Immature natural killer cell (primary cell): ENCODE data around the gene NXPH4. TPM values are rescaled to one million over a fixed set of nuclear protein-coding genes. Genes with fewer than 3 reads are reported as not detected.

Experiments
- DNase-seq, 3 donors: peaks; one replicate each; pipeline ENCODE4 v3.0.0; 2022; ENCODE audit warnings: mixed read lengths in 1 of 3
- H3K27ac Mint-ChIP-seq, 6 donors: one replicate each; pipeline ENCODE4 v1.8.0; 2020; ENCODE audit warnings: mixed read lengths in 6 of 6, mild to moderate bottlenecking in 5 of 6, inconsistent platforms in 4 of 6, moderate library complexity in 3 of 6
- H3K27me3 Mint-ChIP-seq, 3 donors: one replicate each; pipeline ENCODE4 v1.8.0; 2020 to 2021; ENCODE audit warnings: low read depth in 3 of 3, mild to moderate bottlenecking in 3 of 3, mixed read lengths in 3 of 3, moderate library complexity in 3 of 3, inconsistent platforms in 1 of 3
- H3K36me3 Mint-ChIP-seq, 3 donors: one replicate each; pipeline ENCODE4 v1.8.0; 2020; ENCODE audit warnings: mixed read lengths in 3 of 3, inconsistent platforms in 2 of 3, mild to moderate bottlenecking in 2 of 3
- H3K4me1 Mint-ChIP-seq, 2 donors: one replicate each; pipeline ENCODE4 v1.8.0; 2020; ENCODE audit warnings: inconsistent platforms in 2 of 2, mild to moderate bottlenecking in 2 of 2, mixed read lengths in 2 of 2, moderate library complexity in 1 of 2
- H3K4me3 Mint-ChIP-seq, 5 donors: one replicate each; pipeline ENCODE4 v1.8.0; 2020; ENCODE audit warnings: mild to moderate bottlenecking in 5 of 5, mixed read lengths in 5 of 5, inconsistent platforms in 3 of 5, moderate library complexity in 3 of 5
- H3K9me3 Mint-ChIP-seq, 6 donors: one replicate each; pipeline ENCODE4 v1.8.0; 2020; ENCODE audit warnings: mild to moderate bottlenecking in 6 of 6, mixed read lengths in 6 of 6, inconsistent platforms in 4 of 6, moderate library complexity in 3 of 6
- polyA plus RNA-seq, 3 donors: library from polyadenylated mRNA; unstranded; fragments of 300-500 nt; fragmentation: Illumina TruSeq; gene quantifications; one replicate each; pipeline ENCODE4 v1.2.3, GENCODE V29; 2021

NXPH4 gene
- polyA plus RNA-seq, 3 donors from 2014 or later: not detected

DNA sequence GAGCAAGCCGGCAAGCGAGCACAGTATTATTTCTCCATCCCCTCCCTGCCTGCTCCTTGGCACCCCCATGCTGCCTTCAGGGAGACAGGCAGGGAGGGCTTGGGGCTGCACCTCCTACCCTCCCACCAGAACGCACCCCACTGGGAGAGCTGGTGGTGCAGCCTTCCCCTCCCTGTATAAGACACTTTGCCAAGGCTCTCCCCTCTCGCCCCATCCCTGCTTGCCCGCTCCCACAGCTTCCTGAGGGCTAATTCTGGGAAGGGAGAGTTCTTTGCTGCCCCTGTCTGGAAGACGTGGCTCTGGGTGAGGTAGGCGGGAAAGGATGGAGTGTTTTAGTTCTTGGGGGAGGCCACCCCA lies 3.9 kb upstream of the NXPH4 start:
- Mint-ChIP-seq H3K9me3 (peaks cover 0 to 2% (median 0%) of the 10 kb centered on the region in 6 donors), H3K4me1 (peaks cover 32 to 37% of the 10 kb centered on the region in 2 donors), H3K27me3 (peaks cover 21 to 42% (median 39%) of the 10 kb centered on the region in 3 donors), H3K36me3 (no peaks in the 10 kb centered on the region), H3K4me3 (no peak overlapping the region), H3K27ac (no peak overlapping the region)
- no peak for DNase-seq

DNA sequence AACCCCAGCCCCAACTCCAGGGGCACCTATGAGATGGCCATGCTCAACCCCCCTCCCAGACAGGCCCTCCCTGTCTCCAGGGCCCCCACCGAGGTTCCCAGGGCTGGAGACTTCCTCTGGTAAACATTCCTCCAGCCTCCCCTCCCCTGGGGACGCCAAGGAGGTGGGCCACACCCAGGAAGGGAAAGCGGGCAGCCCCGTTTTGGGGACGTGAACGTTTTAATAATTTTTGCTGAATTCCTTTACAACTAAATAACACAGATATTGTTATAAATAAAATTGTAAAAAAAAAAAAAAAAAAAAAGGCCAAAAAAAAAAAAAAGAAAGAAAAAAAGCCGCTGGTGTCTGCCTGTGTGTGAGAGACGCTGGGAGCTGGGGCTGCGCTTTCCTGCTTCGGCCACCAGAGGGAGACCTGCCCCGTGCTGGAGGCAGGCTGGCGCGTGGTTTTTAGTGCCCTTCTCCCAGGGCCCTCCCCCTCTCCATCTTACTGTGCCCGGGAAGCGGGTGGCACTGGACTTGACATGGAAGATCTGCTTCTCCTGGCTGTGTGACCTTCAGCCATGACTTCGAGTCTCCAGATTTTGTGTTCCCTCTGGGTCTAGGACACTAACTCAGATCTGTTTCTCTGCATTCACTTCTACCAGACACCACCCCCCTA lies 3.4 kb upstream of the NXPH4 start:
- DNase-seq: peak; percentile 81 to 83 (median 83)
- Mint-ChIP-seq H3K4me1 (peaks cover 35 to 37% of the 10 kb centered on the region in 2 donors), H3K4me3 (peak overlapping the region in 1 of 5 donors; percentile 38), H3K27ac (peak overlapping the region in 2 of 6 donors; percentile 50 to 71), H3K36me3 (no peaks in the 10 kb centered on the region), H3K9me3 (peaks cover 0 to 2% (median 0%) of the 10 kb centered on the region in 6 donors), H3K27me3 (peaks cover 21 to 47% (median 44%) of the 10 kb centered on the region in 3 donors)

DNA sequence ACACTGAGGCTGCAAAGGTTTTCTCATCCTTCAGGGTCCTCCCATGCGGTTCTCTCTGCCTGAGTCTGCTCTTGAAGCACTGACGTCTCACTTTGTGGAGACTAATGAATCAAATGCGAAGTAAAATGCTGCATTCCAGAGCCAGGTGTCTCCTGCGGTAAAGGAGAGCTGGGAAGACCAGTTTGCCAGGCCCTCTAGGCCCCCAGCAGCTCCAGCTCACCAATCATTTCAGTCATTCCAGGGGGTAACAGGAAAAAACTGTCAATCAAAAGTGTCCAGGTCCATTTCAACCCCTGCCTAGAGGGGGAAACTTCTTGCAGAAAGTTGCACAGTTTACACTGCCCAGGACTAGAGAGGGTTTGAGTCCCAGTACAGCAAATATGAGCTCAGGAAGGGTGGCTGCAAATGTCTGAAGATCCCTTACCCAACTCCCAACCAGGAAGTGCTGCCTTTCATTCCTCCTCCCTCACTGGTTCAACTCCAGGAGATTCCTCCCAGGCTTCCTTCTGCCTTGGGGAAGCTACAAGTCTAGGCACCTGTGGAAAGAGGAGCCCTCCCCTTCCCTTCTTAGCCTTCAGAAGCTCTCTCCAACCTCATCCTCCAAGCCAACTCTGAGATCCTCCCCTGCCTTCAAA lies 2.7 kb upstream of the NXPH4 start:
- peaks cover 35 to 37% of the 10 kb centered on the region in 2 donors for H3K4me1 Mint-ChIP-seq
- peaks cover 27 to 50% (median 49%) of the 10 kb centered on the region in 3 donors for H3K27me3 Mint-ChIP-seq
- DNase-seq: no peak
- H3K36me3 Mint-ChIP-seq: no peaks in the 10 kb centered on the region
- H3K9me3 Mint-ChIP-seq: peaks cover 0 to 2% (median 0%) of the 10 kb centered on the region in 6 donors
- H3K27ac Mint-ChIP-seq: peak overlapping the region in 2 of 6 donors; percentile 37 to 71
- H3K4me3 Mint-ChIP-seq: peak overlapping the region in 1 of 5 donors; percentile 51

DNA sequence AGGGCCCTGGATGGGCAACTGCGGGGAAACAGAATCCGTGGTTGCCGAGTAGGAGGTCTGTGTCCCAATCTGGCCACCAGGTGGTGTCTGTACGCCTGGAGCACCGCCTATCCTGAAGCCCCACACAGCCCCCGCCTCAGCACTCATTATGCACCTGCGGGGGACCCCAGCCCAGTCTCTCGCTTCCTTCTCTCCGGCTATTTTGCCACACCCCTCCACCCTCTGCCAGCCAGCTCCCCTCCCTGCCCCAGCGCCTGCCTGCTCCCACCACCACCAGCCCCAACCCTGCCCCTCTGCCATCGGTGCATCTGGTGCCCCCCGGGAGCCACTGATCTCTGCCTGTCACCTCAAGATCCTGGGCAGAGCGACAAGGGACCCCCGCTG lies 2.2 kb upstream of the NXPH4 start:
- no peaks in the 10 kb centered on the region for H3K36me3 Mint-ChIP-seq
- H3K4me1 Mint-ChIP-seq: peaks cover 35 to 37% of the 10 kb centered on the region in 2 donors

DNA sequence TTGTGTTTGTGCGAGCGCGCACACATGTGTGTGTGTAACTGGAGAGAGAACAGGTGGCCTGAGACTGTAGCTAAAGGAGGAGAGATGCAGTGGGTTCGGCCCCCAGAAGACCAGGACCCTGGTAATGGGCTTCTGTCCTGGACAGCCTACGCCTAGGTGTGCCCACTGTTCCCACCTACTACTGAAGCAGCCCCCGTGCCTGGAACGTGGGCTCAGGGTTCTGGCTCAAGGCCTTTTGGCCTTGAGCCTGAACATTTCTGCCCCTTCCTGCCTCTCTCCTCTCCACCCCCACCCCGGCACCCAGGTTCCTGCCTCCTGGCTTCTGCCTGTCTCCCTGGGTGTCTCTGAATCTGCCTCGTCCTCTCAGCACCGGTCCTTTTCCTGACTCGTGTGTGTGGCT lies 1.5 kb upstream of the NXPH4 start:
- peaks cover 0 to 2% (median 0%) of the 10 kb centered on the region in 6 donors for H3K9me3 Mint-ChIP-seq
- H3K27ac Mint-ChIP-seq: peak overlapping the region in 4 of 6 donors; percentile 61 to 87 (median 70)
- DNase-seq: no peak
- peaks cover 35 to 37% of the 10 kb centered on the region in 2 donors for H3K4me1 Mint-ChIP-seq
- H3K27me3 Mint-ChIP-seq: peaks cover 32 to 57% (median 52%) of the 10 kb centered on the region in 3 donors
- H3K4me3 Mint-ChIP-seq: peak overlapping the region in 4 of 5 donors; percentile 28 to 83 (median 60)
- no peaks in the 10 kb centered on the region for H3K36me3 Mint-ChIP-seq

More for the DNA sequence above, 2.2 kb upstream of the NXPH4 start:
- peak overlapping the region in 3 of 6 donors; percentile 37 to 80 (median 53) for H3K27ac Mint-ChIP-seq
- peak; percentile 55 to 62 (median 62) for DNase-seq
- peaks cover 29 to 54% (median 52%) of the 10 kb centered on the region in 3 donors for H3K27me3 Mint-ChIP-seq
- peaks cover 0 to 2% (median 0%) of the 10 kb centered on the region in 6 donors for H3K9me3 Mint-ChIP-seq
- peak overlapping the region in 2 of 5 donors; percentile 47 to 51 for H3K4me3 Mint-ChIP-seq

DNA sequence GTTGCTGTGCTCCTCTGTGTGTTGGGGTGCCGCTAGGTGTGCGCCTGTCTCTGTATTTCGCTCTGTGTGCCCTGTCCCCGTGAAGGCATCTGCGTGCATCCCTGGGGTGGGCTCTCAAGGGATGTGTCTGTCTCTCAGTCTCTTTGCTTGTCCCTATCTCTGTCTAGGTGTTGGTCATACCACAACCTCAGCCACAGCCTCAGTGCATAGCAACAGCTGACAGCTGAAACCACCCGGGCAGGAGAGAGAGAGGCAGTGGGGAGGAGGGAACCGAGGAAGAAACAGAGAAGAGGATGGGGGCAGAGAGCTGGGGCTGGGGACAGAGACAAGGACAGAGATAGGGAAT lies 953 bp upstream of the NXPH4 start:
- Mint-ChIP-seq H3K4me3 (peak overlapping the region; percentile 50 to 83 (median 69)), H3K9me3 (peaks cover 0 to 2% (median 0%) of the 10 kb centered on the region in 6 donors), H3K27ac (peak overlapping the region in 5 of 6 donors; percentile 70 to 87 (median 73)), H3K27me3 (peaks cover 32 to 57% (median 54%) of the 10 kb centered on the region in 3 donors), H3K4me1 (peaks cover 36 to 37% of the 10 kb centered on the region in 2 donors), H3K36me3 (no peaks in the 10 kb centered on the region)
- DNase-seq: peak; percentile 53 to 56 (median 55)

DNA sequence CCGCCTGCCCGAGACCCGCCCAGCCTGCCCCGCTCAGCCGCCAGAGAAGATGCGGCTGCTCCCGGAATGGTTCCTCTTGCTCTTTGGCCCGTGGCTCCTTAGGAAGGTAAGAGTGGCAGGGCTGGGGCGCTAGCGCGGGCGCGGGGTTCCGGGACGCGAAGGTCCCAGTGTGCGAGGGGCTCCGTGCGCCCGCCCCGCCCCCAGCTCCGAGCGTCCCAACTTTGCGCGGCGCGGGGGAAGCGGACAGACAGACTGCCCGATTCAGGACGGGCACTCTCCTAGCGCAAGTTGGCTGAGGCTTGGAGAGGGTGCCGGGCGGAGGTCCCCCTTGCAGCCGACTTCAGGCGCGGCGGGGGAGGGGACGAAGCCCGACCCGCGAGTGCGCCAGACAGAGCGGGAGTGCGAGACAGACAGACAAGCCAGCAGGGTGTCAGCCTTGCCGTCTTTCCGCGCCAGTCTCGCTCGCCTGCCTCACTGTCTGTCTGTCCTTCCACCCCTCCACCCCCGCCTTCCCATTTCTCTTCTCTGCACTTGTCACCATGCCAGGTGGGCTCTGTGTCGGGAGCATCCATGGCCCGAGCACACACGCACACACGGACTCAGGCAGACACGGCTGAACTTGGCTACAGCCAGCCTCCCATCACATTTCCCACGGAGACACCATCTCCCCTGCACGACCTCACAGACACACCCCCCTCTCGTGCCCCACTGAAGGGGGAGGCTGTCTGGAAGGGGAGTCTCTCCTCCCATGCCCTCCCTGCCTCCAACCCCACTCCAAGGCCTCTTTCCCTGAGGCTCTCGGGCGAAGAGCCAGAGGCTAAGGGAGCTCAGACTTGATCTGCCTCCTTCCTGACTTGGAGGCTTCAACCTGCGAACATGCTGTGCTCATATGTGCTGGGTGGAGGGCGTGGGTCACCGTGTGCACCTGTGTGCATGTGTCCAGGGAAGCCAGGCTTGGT lies 606 bp downstream of the NXPH4 start:
- H3K27me3 Mint-ChIP-seq: peaks cover 42 to 68% (median 59%) of the 10 kb centered on the region in 3 donors
- peak overlapping the region; percentile 71 to 82 (median 80) for H3K4me3 Mint-ChIP-seq
- peaks cover 0 to 2% (median 0%) of the 10 kb centered on the region in 6 donors for H3K9me3 Mint-ChIP-seq
- H3K36me3 Mint-ChIP-seq: no peaks in the 10 kb centered on the region
- H3K4me1 Mint-ChIP-seq: peaks cover 45 to 46% of the 10 kb centered on the region in 2 donors
- DNase-seq: peak; percentile 61 to 70 (median 64)
- H3K27ac Mint-ChIP-seq: peak overlapping the region in 5 of 6 donors; percentile 37 to 88 (median 70)

DNA sequence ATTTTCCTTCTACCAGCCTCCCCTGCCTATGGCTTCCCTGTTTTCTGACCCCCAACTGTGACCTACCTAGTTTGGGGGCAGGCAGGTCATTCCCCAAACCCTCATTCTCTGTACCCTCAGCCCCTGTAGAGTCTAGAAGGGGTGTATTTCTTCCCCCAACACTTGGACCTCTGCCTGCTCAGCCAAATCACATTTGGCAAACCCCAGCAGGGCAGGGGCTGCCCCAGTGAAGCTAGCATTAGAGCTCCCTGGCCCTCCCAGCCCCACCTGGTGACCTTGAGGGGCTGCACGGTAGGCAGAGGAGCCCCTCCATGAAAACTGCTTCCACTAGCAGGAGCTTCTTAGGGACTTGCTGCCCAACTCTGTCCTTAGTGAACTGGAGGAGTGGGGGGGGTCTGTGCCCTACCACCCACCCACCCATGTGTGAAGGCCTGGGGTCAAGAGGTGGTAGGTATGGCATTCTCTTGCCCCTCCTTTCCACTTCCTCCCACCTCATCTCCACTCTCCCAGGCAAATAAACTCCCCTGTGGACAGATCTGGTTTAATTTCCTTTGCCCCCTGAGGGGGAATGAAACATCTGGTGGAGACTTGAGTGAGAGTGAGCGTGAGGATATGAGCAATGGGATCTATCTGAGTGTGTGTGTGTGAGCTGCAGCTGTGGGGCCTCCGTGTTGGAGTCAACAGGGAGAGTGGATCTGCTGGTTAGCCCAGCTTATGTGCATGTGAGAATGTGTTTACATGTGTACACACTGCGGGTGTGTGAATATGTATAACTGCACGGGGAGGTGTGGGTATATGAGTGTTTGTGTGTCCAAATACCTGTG lies 1.6 kb downstream of the NXPH4 start:
- peaks cover 0 to 2% (median 0%) of the 10 kb centered on the region in 6 donors for H3K9me3 Mint-ChIP-seq
- peak overlapping the region in 2 of 5 donors; percentile 71 to 82 for H3K4me3 Mint-ChIP-seq
- peak overlapping the region in 4 of 6 donors; percentile 15 to 88 (median 79) for H3K27ac Mint-ChIP-seq
- H3K27me3 Mint-ChIP-seq: peaks cover 48 to 69% (median 65%) of the 10 kb centered on the region in 3 donors
- peaks cover 54 to 57% of the 10 kb centered on the region in 2 donors for H3K4me1 Mint-ChIP-seq
- no peak for DNase-seq
- no peaks in the 10 kb centered on the region for H3K36me3 Mint-ChIP-seq

DNA sequence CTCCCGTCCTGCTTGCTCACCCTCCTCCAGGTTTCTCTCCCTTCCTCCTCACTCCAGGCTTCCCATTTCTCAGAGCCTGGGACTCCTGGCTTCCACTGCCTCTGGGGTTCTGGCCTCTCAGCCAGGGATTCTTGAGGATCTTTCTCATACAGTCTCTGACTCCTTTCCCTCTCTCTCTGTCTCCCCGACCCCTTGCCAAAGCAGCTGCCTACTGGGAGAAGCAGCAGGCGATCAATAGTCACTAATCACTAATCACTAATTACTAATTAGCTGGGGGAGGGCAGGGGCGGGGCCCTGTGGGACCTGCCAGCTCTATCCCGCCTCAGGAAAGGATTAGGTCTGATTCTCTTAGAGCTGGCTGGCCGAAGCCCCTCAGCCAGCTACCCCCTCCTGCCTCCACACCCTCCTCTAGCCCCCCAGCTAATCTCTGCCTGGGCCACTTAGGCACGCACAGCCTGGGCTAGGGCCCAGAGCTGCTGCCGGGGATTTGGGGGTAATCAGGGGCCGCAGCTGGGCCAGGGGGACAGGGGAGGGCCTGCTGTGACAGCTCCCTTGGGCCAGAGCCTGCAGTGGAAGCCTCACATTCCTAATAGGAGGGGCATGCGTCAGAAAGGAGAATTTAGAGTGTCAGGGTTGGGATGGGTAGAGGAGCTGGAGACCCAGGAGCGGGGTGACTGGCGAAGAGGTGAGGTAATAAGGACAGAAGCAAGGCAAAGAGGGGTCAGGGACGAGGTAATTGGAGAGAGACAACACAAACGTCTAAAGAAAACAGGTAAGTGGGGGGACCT lies 2.8 kb downstream of the NXPH4 start:
- Mint-ChIP-seq H3K27me3 (peaks cover 43 to 62% (median 62%) of the 10 kb centered on the region in 3 donors), H3K4me3 (no peak overlapping the region), H3K36me3 (no peaks in the 10 kb centered on the region), H3K9me3 (no peaks in the 10 kb centered on the region), H3K4me1 (peaks cover 53 to 59% of the 10 kb centered on the region in 2 donors), H3K27ac (peak overlapping the region in 2 of 6 donors; percentile 36 to 85)
- DNase-seq: no peak

DNA sequence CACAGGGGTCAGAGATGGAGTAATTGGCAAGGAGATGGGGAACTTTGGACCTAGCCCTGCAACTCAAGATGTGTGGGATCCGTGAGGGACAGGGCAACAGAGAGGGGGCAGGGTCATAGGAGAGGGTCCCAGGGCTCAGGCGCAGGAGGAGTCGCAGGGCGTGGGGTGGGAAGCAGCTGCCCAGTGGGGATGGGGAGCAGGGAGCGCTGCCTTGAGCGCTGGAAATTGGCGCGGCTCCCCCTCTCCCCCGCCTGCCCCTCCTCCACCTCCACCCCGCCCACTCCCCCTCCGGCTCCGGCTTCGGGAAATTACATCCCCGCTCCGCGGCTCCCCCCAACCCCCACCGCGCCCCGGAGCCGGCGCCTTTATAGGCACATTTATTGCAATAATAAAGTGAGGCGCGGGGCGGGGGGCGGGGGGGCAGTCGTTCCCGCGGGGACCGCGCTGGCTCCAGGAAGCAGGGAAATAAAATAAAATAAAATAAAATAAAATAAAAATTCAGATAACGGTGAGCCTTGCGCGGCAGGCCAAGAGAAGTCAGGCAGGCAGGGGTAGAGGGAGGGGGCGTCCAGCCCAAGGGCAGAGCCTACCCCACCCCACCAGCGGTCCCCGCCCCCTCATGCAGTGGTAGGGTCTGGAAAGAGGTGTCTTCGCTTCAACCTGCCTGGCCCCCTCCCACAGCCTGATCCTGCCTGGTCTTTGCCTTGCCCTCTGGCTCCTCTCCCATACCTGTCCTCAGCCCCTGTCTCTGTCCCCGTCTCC lies 3.6 kb downstream of the NXPH4 start:
- H3K9me3 Mint-ChIP-seq: no peaks in the 10 kb centered on the region
- peak overlapping the region in 3 of 6 donors; percentile 50 to 82 (median 80) for H3K27ac Mint-ChIP-seq
- DNase-seq: no peak
- peaks cover 51 to 59% of the 10 kb centered on the region in 2 donors for H3K4me1 Mint-ChIP-seq
- no peak overlapping the region for H3K4me3 Mint-ChIP-seq
- H3K36me3 Mint-ChIP-seq: no peaks in the 10 kb centered on the region
- peaks cover 42 to 57% (median 55%) of the 10 kb centered on the region in 3 donors for H3K27me3 Mint-ChIP-seq

DNA sequence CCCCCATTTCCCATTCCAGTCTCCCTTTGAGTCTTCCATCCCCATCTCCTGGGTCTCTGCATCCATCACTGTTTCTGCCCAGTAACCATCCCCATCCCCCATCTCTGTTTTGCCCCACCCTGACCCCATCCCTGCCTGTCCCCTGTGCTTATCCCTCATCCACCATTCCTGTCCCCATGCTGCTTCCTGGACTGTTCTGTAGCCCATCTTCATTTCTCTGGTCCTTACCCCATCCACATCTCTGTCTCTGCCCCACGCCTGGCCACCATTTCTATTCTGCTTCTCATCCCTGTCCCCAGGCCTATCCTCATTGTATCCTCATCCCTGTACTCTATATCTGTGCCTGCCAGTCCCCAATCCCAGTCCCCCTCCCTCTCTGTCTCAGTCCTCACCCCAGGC lies 4.2 kb downstream of the NXPH4 start:
- Mint-ChIP-seq H3K4me1 (peaks cover 51 to 58% of the 10 kb centered on the region in 2 donors), H3K36me3 (no peaks in the 10 kb centered on the region), H3K4me3 (peak overlapping the region in 1 of 5 donors; percentile 40), H3K27ac (peak overlapping the region in 3 of 6 donors; percentile 50 to 82 (median 80)), H3K27me3 (peaks cover 39 to 55% (median 54%) of the 10 kb centered on the region in 3 donors), H3K9me3 (no peaks in the 10 kb centered on the region)
- no peak for DNase-seq
